ENCODE data around the gene BBS9.
"Not testable (repeated sequence)": the region's sequence is repeated elsewhere in the genome, so short reads cannot be mapped to it uniquely, and the experiment has no call there.

The BBS9 gene

GRCh38 chr7:33431543-33431942, 302.2 kb downstream of the BBS9 start:
- no peak for DNase-seq (ENCODE audit: low spot score)

GRCh38 chr7:33432821-33433220, 303.5 kb downstream of the BBS9 start:
- no peak for DNase-seq (ENCODE audit: low spot score)

GRCh38 chr7:33433357-33433756, 304.0 kb downstream of the BBS9 start:
- DNase-seq (ENCODE audit: low spot score): no peak

- DNase-seq (ENCODE audit: low spot score): no peak
Observed at GRCh38 chr7:33444511-33444910, 315.1 kb downstream of the BBS9 start.

GRCh38 chr7:33446551-33446950, 317.2 kb downstream of the BBS9 start:
- DNase-seq (ENCODE audit: low spot score): no peak

- DNase-seq (ENCODE audit: low spot score): no peak
Observed at GRCh38 chr7:33448035-33448434, 318.7 kb downstream of the BBS9 start.

- no peak for DNase-seq (ENCODE audit: low spot score)
Observed at GRCh38 chr7:33449847-33450246, 320.5 kb downstream of the BBS9 start.

GRCh38 chr7:33452805-33453502, 323.6 kb downstream of the BBS9 start:
- no peak for DNase-seq (ENCODE audit: low spot score)

GRCh38 chr7:33457039-33457438, 327.7 kb downstream of the BBS9 start:
- no peak for DNase-seq (ENCODE audit: low spot score)

- no peak for DNase-seq (ENCODE audit: low spot score)
Observed at GRCh38 chr7:33458581-33458980, 329.2 kb downstream of the BBS9 start.

- peak; percentile 13 for DNase-seq (ENCODE audit: low spot score)
Observed at GRCh38 chr7:33459340-33459751, 330.0 kb downstream of the BBS9 start.

- no peak for DNase-seq (ENCODE audit: low spot score)
Observed at GRCh38 chr7:33463131-33463530, 333.8 kb downstream of the BBS9 start.

- DNase-seq (ENCODE audit: low spot score): no peak
Observed at GRCh38 chr7:33466203-33466602, 336.8 kb downstream of the BBS9 start.

GRCh38 chr7:33471636-33472242, 342.4 kb downstream of the BBS9 start:
- DNase-seq (ENCODE audit: low spot score): no peak

GRCh38 chr7:33472348-33473025, 343.1 kb downstream of the BBS9 start:
- no peak for DNase-seq (ENCODE audit: low spot score)

- no peak for DNase-seq (ENCODE audit: low spot score)
Observed at GRCh38 chr7:33477719-33478480, 348.5 kb downstream of the BBS9 start.

GRCh38 chr7:33484476-33484875, 355.1 kb downstream of the BBS9 start:
- not testable (repeated sequence) for DNase-seq (ENCODE audit: low spot score)

GRCh38 chr7:33485747-33486493, 356.6 kb downstream of the BBS9 start:
- no peak for DNase-seq (ENCODE audit: low spot score)

GRCh38 chr7:33486633-33487032, 357.3 kb downstream of the BBS9 start:
- DNase-seq (ENCODE audit: low spot score): no peak

GRCh38 chr7:33487998-33488682, 358.8 kb downstream of the BBS9 start:
- DNase-seq (ENCODE audit: low spot score): no peak

- no peak for DNase-seq (ENCODE audit: low spot score)
Observed at GRCh38 chr7:33494474-33494873, 365.1 kb downstream of the BBS9 start.

Measured in AG08396 (cell line).